Tibial nerve (tissue), 4 donors: Measurements from ENCODE around the gene NKTR. TPM values are rescaled to one million over a fixed set of nuclear protein-coding genes. Genes with fewer than 3 reads are reported as not detected.

Experiments used
- DNase-seq, 2 donors: peaks; one replicate each; pipeline ENCODE4 v3.0.0-alpha.2; 2019; ENCODE audit warnings: low spot score in 2 of 2
- H3K27ac ChIP-seq, 4 donors: fragments of 200-600 bp; sonication (generic) in 3 of 4; one replicate each; pipeline ENCODE4 v1.5.1; 2017 to 2019; ENCODE audit warnings: mild to moderate bottlenecking in 1 of 4
- H3K27me3 ChIP-seq, 2 donors: fragments of 200-600 bp; sonication (generic) in 1 of 2; one replicate each; pipeline versions ENCODE4 v1.5.1 to v1.6.0; 2017 to 2019
- H3K36me3 ChIP-seq, 3 donors: fragments of 200-600 bp; sonication (generic); one replicate each; pipeline ENCODE4 v1.5.1; 2018 to 2019
- H3K4me1 ChIP-seq, 4 donors: fragments of 200-600 bp; sonication (generic) in 3 of 4; one replicate each; pipeline ENCODE4 v1.5.1; 2017 to 2019
- H3K4me3 ChIP-seq, 4 donors: fragments of 200-600 bp; sonication (generic) in 3 of 4; one replicate each; pipeline ENCODE4 v1.5.1; 2017 to 2019; ENCODE audit warnings: mild to moderate bottlenecking in 1 of 4, moderate library complexity in 1 of 4
- H3K9me3 ChIP-seq, 4 donors: fragments of 200-600 bp; sonication (generic) in 3 of 4; one replicate each; pipeline ENCODE4 v1.5.1; 2017 to 2019
- EP300 ChIP-seq, 2 donors: sonication (generic); formaldehyde crosslinking; IDR thresholded peaks; one replicate each; pipeline ENCODE4 v1.6.1; 2017; ENCODE audit warnings: antibody characterized with exemption in 2 of 2, mild to moderate bottlenecking in 1 of 2
- POLR2A ChIP-seq, 2 donors: fragments of 450-650 bp; IDR thresholded peaks; one replicate each; pipeline ENCODE4 v1.6.1; 2017; ENCODE audit warnings: antibody characterized with exemption in 2 of 2, mild to moderate bottlenecking in 2 of 2, moderate library complexity in 2 of 2
- WGBS, 2 donors: methylation state at CpG; one replicate each; pipeline ENCODE4 v1.1.5; 2018; 5-methylcytosine and 5-hydroxymethylcytosine counted together
- total RNA-seq, 4 donors: library from RNA; depleted of rRNA; stranded (reverse); fragments of >200 nt; gene quantifications; one replicate each; pipeline ENCODE4 v1.1.0, GENCODE V29; 2016
- TF ChIP-seq, protein P1 (sequence below), 5 experiments: fragments of 200-600 bp in 3 of 5; fragments of 450-650 bp in 2 of 5; sonication (generic) in 3 of 5; IDR thresholded peaks; one replicate each; pipeline ENCODE4 v1.5.1; 2016 to 2019; ENCODE audit warnings: antibody characterized with exemption in 5 of 5, mild to moderate bottlenecking in 3 of 5, moderate library complexity in 2 of 5

Gene NKTR
- total RNA-seq, 4 donors from 2014 or later, result 122 to 175 (median 146) TPM

GRCh38 chr3:42686832-42687650 is 86.6 kb downstream of the NKTR start:
- no peaks in the 10 kb centered on the region for H3K9me3 ChIP-seq
- peaks cover 0 to 30% (median 10%) of the 10 kb centered on the region in 4 donors for H3K4me1 ChIP-seq
- no peak for DNase-seq
- H3K36me3 ChIP-seq, result no peaks in the 10 kb centered on the region
- H3K27me3 ChIP-seq, result peaks cover 0 to 3% of the 10 kb centered on the region in 2 donors
- TF ChIP-seq, protein P1, sequence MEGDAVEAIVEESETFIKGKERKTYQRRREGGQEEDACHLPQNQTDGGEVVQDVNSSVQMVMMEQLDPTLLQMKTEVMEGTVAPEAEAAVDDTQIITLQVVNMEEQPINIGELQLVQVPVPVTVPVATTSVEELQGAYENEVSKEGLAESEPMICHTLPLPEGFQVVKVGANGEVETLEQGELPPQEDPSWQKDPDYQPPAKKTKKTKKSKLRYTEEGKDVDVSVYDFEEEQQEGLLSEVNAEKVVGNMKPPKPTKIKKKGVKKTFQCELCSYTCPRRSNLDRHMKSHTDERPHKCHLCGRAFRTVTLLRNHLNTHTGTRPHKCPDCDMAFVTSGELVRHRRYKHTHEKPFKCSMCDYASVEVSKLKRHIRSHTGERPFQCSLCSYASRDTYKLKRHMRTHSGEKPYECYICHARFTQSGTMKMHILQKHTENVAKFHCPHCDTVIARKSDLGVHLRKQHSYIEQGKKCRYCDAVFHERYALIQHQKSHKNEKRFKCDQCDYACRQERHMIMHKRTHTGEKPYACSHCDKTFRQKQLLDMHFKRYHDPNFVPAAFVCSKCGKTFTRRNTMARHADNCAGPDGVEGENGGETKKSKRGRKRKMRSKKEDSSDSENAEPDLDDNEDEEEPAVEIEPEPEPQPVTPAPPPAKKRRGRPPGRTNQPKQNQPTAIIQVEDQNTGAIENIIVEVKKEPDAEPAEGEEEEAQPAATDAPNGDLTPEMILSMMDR (IDR thresholded peaks at IDR 0.05), result no peak
- TF ChIP-seq POLR2A (IDR thresholded peaks at IDR 0.05), result no peak
- no peak for TF ChIP-seq EP300 (IDR thresholded peaks at IDR 0.05)
- WGBS, 2 donors, result 88 to 90% methylated on average over 7 of the region's 7 CpGs
- H3K4me3 ChIP-seq, result no peak overlapping the region
- H3K27ac ChIP-seq, result peak overlapping the region in 1 of 4 donors; percentile 24

GRCh38 chr3:42688016-42688415 is 87.5 kb downstream of the NKTR start:
- peaks cover 0 to 3% of the 10 kb centered on the region in 2 donors for H3K27me3 ChIP-seq
- H3K27ac ChIP-seq, result no peak overlapping the region
- no peaks in the 10 kb centered on the region for H3K36me3 ChIP-seq
- no peak overlapping the region for H3K4me3 ChIP-seq
- WGBS, 2 donors, result 88 to 92% methylated on average over 12 to 13 of the region's 15 CpGs
- TF ChIP-seq EP300 (IDR thresholded peaks at IDR 0.05) (no peak), POLR2A (IDR thresholded peaks at IDR 0.05) (no peak)
- TF ChIP-seq, protein P1 (IDR thresholded peaks at IDR 0.05), result no peak
- peaks cover 0 to 30% (median 10%) of the 10 kb centered on the region in 4 donors for H3K4me1 ChIP-seq
- no peaks in the 10 kb centered on the region for H3K9me3 ChIP-seq
- no peak for DNase-seq

DNA sequence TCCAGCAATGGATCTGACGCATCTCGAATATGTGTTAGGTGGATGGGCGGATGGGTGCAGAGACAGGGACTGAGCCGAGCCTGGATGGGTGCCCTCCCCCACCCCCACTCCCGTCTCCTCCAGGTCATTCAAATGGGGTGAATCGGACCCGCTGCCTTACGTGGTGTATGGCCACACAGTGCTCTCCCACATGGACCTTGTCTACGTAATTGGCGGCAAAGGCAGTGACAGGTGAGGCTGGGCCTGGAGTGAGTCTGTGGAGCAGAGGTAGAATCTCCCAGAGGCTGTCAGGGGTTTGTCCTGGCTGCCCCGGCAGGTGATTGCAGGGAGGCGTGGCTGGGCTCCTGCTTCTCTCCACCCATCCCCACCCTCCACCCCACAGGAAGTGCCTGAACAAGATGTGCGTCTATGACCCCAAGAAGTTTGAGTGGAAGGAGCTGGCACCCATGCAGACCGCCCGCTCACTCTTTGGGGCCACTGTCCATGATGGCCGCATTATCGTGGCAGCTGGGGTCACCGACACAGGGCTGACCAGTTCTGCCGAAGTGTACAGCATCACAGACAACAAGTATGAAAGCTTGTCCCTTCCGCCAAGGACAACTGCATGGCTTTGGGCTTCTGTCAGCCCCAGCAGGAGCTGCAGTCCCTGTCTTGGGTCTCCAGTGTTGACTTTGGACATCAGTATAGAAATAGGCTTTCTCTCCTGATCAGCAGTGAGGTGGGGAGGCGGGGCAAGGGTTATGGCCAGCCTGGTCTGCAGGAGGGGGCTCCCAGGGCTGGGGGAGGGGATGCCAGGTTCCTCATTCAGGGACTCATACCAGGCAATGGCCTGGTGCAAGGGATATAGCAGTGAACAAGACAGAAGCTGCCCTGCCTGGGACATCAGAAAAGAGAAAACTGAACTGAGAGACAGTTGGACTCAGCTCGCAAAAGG is 88.3 kb downstream of the NKTR start:
- Histone ChIP-seq H3K36me3 (no peaks in the 10 kb centered on the region), H3K27me3 (peaks cover 0 to 3% of the 10 kb centered on the region in 2 donors), H3K4me1 (peaks cover 0 to 24% (median 7%) of the 10 kb centered on the region in 4 donors), H3K27ac (no peak overlapping the region), H3K9me3 (no peaks in the 10 kb centered on the region), H3K4me3 (no peak overlapping the region)
- WGBS, 2 donors, result 84 to 89% methylated on average over 21 to 22 of the region's 22 CpGs
- no peak for TF ChIP-seq POLR2A (IDR thresholded peaks at IDR 0.05)
- TF ChIP-seq, protein P1 (IDR thresholded peaks at IDR 0.05), result no peak
- no peak for TF ChIP-seq EP300 (IDR thresholded peaks at IDR 0.05)
- no peak for DNase-seq

DNA sequence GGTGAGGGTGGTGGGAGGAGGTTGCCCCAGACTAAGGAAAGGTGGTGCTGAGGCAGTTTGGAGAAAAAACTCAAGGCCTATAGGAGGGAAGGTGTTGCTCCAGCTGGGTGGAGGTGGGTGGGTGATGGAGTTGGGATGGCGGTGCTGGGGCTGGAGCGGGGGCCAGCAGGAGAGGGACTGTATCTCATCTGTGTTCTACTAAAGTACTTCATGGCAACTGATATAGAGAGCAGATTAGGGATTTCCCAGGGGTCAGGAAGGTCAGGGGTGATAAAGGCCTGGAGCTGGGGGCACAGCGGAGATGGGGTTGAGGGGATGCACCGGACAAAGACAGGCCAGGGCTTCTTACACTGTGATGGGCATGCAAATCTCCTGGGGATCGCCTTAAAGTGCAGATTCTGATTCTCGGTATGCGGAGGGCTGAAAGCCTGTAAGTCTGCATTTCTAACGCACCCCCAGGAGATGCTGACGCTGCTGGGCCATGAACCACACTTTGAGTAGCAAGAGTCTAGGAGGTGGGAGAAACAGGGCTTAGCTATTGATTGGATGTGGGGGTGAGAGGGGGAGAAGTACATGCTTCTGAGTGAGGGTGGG is 89.0 kb downstream of the NKTR start:
- Histone ChIP-seq H3K4me3 (no peak overlapping the region), H3K36me3 (no peaks in the 10 kb centered on the region), H3K27ac (no peak overlapping the region), H3K9me3 (no peaks in the 10 kb centered on the region), H3K4me1 (peaks cover 0 to 18% (median 2%) of the 10 kb centered on the region in 4 donors), H3K27me3 (peaks cover 0 to 3% of the 10 kb centered on the region in 2 donors)
- WGBS, 2 donors, result 66 to 67% methylated on average over 9 of the region's 9 CpGs
- DNase-seq, result no peak
- no peak for TF ChIP-seq EP300 (IDR thresholded peaks at IDR 0.05)
- TF ChIP-seq POLR2A (IDR thresholded peaks at IDR 0.05), result no peak
- TF ChIP-seq, protein P1 (IDR thresholded peaks at IDR 0.05), result no peak
